Loucy (cell line): ENCODE measurements around the gene TMEM106A.
"Not testable (repeated sequence)": the region's sequence is repeated elsewhere in the genome, so short reads cannot be mapped to it uniquely, and the experiment has no call there.

ENCODE experiments used
- H2AFZ ChIP-seq: fragments of 200-600 bp; sonication (generic); 2 replicates; pipeline ENCODE4 v1.6.0; 2016; ENCODE audit warnings: antibody characterized with exemption, mild to moderate bottlenecking, low read length, moderate library complexity
- H3F3A ChIP-seq: fragments of 200-600 bp; 2 replicates; pipeline ENCODE4 v1.6.0; 2016; ENCODE audit warnings: antibody characterized with exemption, low read depth, mild to moderate bottlenecking
- H3K27me3 ChIP-seq: fragments of 200-600 bp; sonication (generic); 2 replicates; pipeline ENCODE4 v1.6.1; 2014; ENCODE audit warnings: low read length, mild to moderate bottlenecking; ENCODE audit not compliant: insufficient read depth, poor library complexity, severe bottlenecking
- H3K36me3 ChIP-seq: fragments of 200-600 bp; sonication (generic); 2 replicates; pipeline ENCODE4 v1.6.1; 2016; ENCODE audit warnings: low read length; ENCODE audit not compliant: insufficient read depth
- H3K4me1 ChIP-seq: fragments of 200-600 bp; sonication (generic); 2 replicates; pipeline ENCODE4 v1.5.1; 2014; ENCODE audit warnings: low read length, mild to moderate bottlenecking; ENCODE audit not compliant: insufficient read depth, poor library complexity, severe bottlenecking
- H3K4me2 ChIP-seq: fragments of 200-600 bp; sonication (generic); 2 replicates; pipeline ENCODE4 v1.6.0; 2014; ENCODE audit warnings: antibody characterized with exemption, low read length, low read depth, mild to moderate bottlenecking; ENCODE audit not compliant: poor library complexity, severe bottlenecking
- H3K4me3 ChIP-seq: fragments of 200-600 bp; sonication (generic); 2 replicates; pipeline ENCODE4 v1.5.1; 2014; ENCODE audit warnings: low read length, mild to moderate bottlenecking, mixed read lengths; ENCODE audit not compliant: poor library complexity, severe bottlenecking
- H3K79me2 ChIP-seq: fragments of 200-600 bp; sonication (generic); 2 replicates; pipeline ENCODE4 v1.6.1; 2014; ENCODE audit warnings: low read length; ENCODE audit not compliant: insufficient read depth
- H3K9ac ChIP-seq: fragments of 200-600 bp; sonication (generic); 2 replicates; pipeline ENCODE4 v1.6.0; 2014; ENCODE audit warnings: mild to moderate bottlenecking, low read depth, low read length, moderate library complexity; ENCODE audit not compliant: poor library complexity, severe bottlenecking
- H3K9me2 ChIP-seq: fragments of 200-600 bp; sonication (generic); replicated peaks from 2 replicates; pipeline ENCODE4 v1.6.1; 2016; ENCODE audit warnings: low read depth, low read length, mixed read lengths
- H3K9me3 ChIP-seq: fragments of 200-600 bp; sonication (generic); 2 replicates; pipeline ENCODE4 v1.6.1; 2014; ENCODE audit warnings: mild to moderate bottlenecking, antibody characterized with exemption, low read length, low read depth; ENCODE audit not compliant: insufficient read depth
- H4K20me1 ChIP-seq: fragments of 200-600 bp; sonication (generic); 2 replicates; pipeline ENCODE4 v1.6.0; 2014; ENCODE audit warnings: antibody characterized with exemption, low read length, mild to moderate bottlenecking; ENCODE audit not compliant: insufficient read depth, poor library complexity, severe bottlenecking
- EZH2phosphoT487 ChIP-seq: fragments of 200-600 bp; IDR thresholded peaks from 2 replicates; pipeline ENCODE4 v1.6.1; 2018; ENCODE audit warnings: antibody characterized with exemption, mild to moderate bottlenecking, moderate library complexity, borderline replicate concordance
- TF ChIP-seq, protein P1 (sequence below): fragments of 200-600 bp; sonication (generic); conservative IDR thresholded peaks from 2 replicates; pipeline ENCODE4 v1.5.1; 2014; ENCODE audit warnings: mild to moderate bottlenecking, antibody characterized with exemption, low read length

TMEM106A gene

DNA sequence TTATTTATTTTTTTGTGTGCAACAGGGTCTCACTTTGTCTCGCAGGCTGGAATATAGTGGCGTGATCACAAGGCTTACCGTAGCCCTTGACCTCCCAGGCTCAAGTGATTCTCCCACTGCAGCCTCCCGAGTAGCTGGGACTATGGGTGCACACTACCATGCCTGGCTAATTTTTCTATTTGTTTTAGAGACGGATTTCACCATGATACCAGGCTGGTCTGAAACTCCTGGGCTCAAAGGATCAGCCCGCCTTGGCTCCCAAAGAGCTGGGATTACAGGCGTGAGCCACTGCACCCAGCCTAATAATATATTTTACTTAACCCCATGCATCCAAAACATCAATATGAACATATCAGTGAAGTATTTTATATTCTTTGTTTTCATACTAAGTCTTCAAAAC, 14.7 kb downstream of the TMEM106A start:
- no peaks in the 10 kb centered on the region for H4K20me1 ChIP-seq
- H3K36me3 ChIP-seq: no peaks in the 10 kb centered on the region
- H3F3A ChIP-seq: no peaks in the 10 kb centered on the region
- no peaks in the 10 kb centered on the region for H3K79me2 ChIP-seq
- H3K9ac ChIP-seq: no peak overlapping the region
- no peak overlapping the region for H3K4me2 ChIP-seq
- H3K27me3 ChIP-seq: no peaks in the 10 kb centered on the region
- TF ChIP-seq EZH2phosphoT487: no peak
- TF ChIP-seq, protein P1, sequence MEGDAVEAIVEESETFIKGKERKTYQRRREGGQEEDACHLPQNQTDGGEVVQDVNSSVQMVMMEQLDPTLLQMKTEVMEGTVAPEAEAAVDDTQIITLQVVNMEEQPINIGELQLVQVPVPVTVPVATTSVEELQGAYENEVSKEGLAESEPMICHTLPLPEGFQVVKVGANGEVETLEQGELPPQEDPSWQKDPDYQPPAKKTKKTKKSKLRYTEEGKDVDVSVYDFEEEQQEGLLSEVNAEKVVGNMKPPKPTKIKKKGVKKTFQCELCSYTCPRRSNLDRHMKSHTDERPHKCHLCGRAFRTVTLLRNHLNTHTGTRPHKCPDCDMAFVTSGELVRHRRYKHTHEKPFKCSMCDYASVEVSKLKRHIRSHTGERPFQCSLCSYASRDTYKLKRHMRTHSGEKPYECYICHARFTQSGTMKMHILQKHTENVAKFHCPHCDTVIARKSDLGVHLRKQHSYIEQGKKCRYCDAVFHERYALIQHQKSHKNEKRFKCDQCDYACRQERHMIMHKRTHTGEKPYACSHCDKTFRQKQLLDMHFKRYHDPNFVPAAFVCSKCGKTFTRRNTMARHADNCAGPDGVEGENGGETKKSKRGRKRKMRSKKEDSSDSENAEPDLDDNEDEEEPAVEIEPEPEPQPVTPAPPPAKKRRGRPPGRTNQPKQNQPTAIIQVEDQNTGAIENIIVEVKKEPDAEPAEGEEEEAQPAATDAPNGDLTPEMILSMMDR: no peak
- H3K9me2 ChIP-seq: no peaks in the 10 kb centered on the region
- H3K4me3 ChIP-seq: no peak overlapping the region
- H2AFZ ChIP-seq: no peak overlapping the region
- H3K9me3 ChIP-seq: no peaks in the 10 kb centered on the region
- no peaks in the 10 kb centered on the region for H3K4me1 ChIP-seq

DNA sequence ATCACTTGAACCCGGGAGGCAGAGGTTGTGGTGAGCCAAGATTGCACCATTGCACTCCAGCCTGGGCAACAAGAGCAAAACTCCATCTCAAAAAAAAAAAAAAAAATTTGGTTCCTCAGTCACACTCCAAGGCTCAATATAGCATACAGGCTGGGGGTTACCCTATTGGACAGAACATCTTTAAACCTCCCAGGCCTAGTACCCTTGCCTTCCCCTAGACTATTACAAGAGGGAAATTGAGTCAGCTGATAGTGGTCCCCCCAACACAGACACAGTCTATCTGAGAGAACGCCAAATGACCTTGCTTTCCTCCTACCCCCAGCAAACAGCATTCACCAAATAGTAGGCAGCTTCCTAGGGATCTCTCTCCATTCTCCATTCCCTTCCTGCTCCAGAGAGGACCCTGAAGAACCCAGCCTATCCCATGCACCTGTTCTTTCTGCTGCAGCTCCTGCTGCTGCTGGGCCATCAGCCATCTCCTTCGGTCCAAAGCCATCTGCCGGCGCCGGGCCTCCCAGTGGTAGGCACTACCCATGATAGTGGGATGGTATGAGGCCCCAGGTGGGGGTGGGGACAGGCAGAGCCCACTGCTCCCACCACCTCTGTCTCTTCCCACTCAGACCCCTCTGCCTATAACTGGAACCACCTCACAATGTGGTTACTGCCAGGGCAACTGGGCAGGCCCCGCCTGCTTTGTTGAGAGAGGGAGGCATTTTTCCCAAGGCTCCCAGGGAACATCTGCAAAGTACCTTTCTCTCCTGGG, 16.5 kb downstream of the TMEM106A start, which contains the start of gene CCDC200:
Gene CCDC200 (minus strand): TSS at position 604 of the 763 bp plus-strand sequence. CDS start 69 bp downstream, at position 535.
- not testable (repeated sequence) for H3K4me1 ChIP-seq

DNA sequence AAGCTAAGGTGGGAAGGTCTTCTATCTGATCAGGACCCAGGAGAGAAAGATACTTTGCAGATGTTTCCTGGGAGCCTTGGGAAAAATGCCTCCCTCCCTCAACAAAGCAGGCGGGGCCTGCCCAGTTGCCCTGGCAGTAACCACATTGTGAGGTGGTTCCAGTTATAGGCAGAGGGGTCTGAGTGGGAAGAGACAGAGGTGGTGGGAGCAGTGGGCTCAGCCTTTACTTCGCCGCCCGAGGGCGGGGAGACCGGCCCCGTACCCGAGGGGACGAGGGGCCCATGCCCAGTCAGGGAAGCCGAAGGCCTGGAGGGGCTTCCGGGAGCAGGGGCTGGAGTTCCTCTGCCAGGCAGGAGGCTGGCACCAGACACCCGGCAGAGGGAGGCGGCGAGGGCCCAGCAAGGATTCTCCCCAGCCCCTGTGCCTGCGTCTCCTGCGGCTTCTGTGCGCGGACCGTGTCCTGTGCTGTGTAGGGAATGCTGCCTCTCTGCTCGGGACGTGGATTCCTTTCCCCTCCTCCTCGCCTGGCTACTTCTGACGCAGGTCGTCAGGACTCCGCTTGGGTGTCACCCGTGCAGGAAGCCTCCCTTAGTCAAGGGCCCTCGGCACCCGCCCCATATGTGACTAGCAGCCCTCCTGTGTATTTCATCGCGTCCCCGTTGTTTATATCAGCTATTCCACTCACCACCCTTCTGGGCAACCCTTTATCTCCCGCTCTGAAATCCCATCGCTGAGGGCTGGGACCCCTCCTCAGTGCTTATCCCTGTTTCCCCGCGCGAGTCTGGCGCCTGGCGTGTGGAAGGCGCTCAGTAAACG, 19.7 kb downstream of the TMEM106A start:
- H3K9ac ChIP-seq, H3K4me3 ChIP-seq, H2AFZ ChIP-seq: not testable (repeated sequence)

More for the DNA sequence above, 16.5 kb downstream of the TMEM106A start, which contains the start of gene CCDC200:
- H3K9me3 ChIP-seq, H3K4me2 ChIP-seq, H3K27me3 ChIP-seq, H3K79me2 ChIP-seq, H2AFZ ChIP-seq, H3K36me3 ChIP-seq, H3K4me3 ChIP-seq, H3K9ac ChIP-seq, H4K20me1 ChIP-seq, H3F3A ChIP-seq, H3K9me2 ChIP-seq: not testable (repeated sequence)

DNA sequence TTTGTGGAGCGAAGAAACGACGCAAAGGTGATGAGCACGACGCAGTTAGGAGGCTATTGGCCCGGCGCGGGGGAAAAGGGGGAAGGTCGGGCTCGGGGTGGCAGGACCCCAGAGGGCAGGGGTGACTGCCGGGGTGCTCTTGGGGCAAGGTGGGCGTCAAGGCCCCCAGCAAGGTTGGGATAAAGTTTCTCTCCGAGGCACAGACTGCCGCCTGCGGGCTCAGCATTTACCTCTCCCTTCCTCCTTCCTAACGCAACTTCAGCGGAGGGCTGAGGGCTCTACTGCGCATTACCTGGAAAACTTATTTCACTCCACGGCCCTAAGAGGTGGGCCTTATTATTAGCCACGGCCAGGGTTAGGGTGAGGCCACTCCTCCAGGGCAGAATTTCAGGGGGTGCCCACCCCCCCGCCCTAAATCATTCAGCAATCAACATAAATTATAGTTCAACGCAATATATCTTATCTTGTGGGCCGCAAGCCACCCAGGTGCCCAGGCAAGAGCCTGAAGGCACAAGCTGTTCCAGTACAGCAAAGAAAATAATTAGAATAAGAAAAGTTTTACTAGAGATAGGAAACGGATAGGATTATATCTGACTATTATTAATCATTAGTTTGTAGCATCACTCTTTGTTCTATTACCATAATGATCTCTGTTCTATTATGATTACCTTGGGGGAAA, 20.5 kb downstream of the TMEM106A start:
- not testable (repeated sequence) for H2AFZ ChIP-seq, H3K9me2 ChIP-seq, H3F3A ChIP-seq, H3K4me3 ChIP-seq, H3K36me3 ChIP-seq, H3K4me1 ChIP-seq, H3K79me2 ChIP-seq, H3K9ac ChIP-seq, H3K27me3 ChIP-seq, H4K20me1 ChIP-seq, H3K9me3 ChIP-seq, H3K4me2 ChIP-seq

More for the DNA sequence above, 19.7 kb downstream of the TMEM106A start:
- H3K27me3 ChIP-seq, H3F3A ChIP-seq, H4K20me1 ChIP-seq, H3K36me3 ChIP-seq, H3K79me2 ChIP-seq, H3K9me3 ChIP-seq, H3K4me1 ChIP-seq, H3K9me2 ChIP-seq, H3K4me2 ChIP-seq: not testable (repeated sequence)

DNA sequence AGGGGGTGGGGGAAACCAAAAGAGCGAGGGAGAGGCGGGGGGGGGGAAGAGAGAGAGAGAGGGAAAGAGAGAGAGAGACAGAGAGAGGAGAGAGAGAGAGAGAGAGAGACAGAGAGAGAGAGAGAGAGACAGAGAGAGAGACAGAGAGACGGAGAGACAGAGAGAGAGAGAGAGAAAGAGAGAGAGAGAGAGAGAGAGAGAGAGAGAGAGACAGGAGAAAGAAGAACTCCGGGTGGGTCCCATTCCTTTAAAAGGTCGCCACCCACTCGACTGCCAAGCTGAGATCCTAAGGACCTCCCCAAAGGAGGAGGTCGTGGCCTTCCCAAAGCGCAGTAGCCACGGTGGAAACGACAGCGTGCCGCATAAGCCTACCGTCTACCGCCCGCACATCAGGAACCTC, 21.6 kb downstream of the TMEM106A start:
- not testable (repeated sequence) for H3K27me3 ChIP-seq, H3K9me3 ChIP-seq, H3K4me1 ChIP-seq, H3K4me2 ChIP-seq, H3K9me2 ChIP-seq, H3F3A ChIP-seq, H3K79me2 ChIP-seq, H2AFZ ChIP-seq, H3K9ac ChIP-seq, H3K4me3 ChIP-seq, H3K36me3 ChIP-seq, H4K20me1 ChIP-seq

DNA sequence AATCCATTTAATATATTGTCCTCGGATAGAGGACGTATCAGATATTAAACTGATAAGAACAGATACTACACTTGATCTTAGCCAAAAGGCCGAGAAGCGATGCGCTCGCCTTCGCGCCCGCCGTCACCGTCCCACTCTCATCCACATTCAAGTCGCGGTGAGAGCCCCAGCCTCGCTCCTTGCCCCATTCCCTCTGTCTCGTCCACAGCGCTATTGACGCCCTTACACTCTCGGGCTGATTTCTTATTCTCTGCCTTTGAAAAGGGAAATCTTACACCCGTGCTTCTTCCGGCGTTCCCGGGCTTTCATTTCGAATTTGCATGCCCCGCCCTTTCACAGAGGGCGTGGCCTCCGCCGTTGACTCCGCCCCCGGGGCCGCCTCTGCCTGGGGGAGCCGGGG, 22.2 kb downstream of the TMEM106A start, which contains the start of gene RNU2-1:
Gene RNU2-1 (minus strand): TSS at position 101 of the 400 bp plus-strand sequence.
- H3K36me3 ChIP-seq, H3F3A ChIP-seq, H2AFZ ChIP-seq, H3K27me3 ChIP-seq, H3K4me3 ChIP-seq, H3K9me2 ChIP-seq, H3K9ac ChIP-seq, H3K9me3 ChIP-seq, H4K20me1 ChIP-seq, H3K79me2 ChIP-seq, H3K4me1 ChIP-seq, H3K4me2 ChIP-seq: not testable (repeated sequence)
